ENCODE measurements around the gene KIF6.

The KIF6 gene

GRCh38 chr6:39339868-39340550, 385.2 kb downstream of the KIF6 start:
- no peak for DNase-seq (ENCODE audit: low read depth)
- H3K4me3 ChIP-seq (ENCODE audit: low read length), result no peak overlapping the region
- TF ChIP-seq CTCF (conservative IDR thresholded peaks at IDR 0.05; ENCODE audit: low read length), result no peak

- H3K4me3 ChIP-seq (ENCODE audit: low read length), result no peak overlapping the region
- no peak for TF ChIP-seq CTCF (conservative IDR thresholded peaks at IDR 0.05; ENCODE audit: low read length)
- no peak for DNase-seq (ENCODE audit: low read depth)
Measured at GRCh38 chr6:39339096-39339867, 385.9 kb downstream of the KIF6 start.

GRCh38 chr6:39338397-39338796, 386.8 kb downstream of the KIF6 start:
- no peak overlapping the region for H3K4me3 ChIP-seq (ENCODE audit: low read length)
- DNase-seq (ENCODE audit: low read depth), result no peak
- TF ChIP-seq CTCF (conservative IDR thresholded peaks at IDR 0.05; ENCODE audit: low read length), result no peak

GRCh38 chr6:39335780-39336545, 389.2 kb downstream of the KIF6 start:
- H3K4me3 ChIP-seq (ENCODE audit: low read length), result no peak overlapping the region
- TF ChIP-seq CTCF (conservative IDR thresholded peaks at IDR 0.05; ENCODE audit: low read length), result no peak
- peak; percentile 45 for DNase-seq (ENCODE audit: low read depth)

GRCh38 chr6:39333644-39334438, 391.4 kb downstream of the KIF6 start:
- no peak overlapping the region for H3K4me3 ChIP-seq (ENCODE audit: low read length)
- no peak for DNase-seq (ENCODE audit: low read depth)
- no peak for TF ChIP-seq CTCF (conservative IDR thresholded peaks at IDR 0.05; ENCODE audit: low read length)

- no peak for DNase-seq (ENCODE audit: low read depth)
Measured at GRCh38 chr6:39330476-39330875, 394.7 kb downstream of the KIF6 start.

More at GRCh38 chr6:39330476-39330875, 394.7 kb downstream of the KIF6 start:
- TF ChIP-seq CTCF (conservative IDR thresholded peaks at IDR 0.05; ENCODE audit: low read length), result no peak
- H3K4me3 ChIP-seq (ENCODE audit: low read length), result no peak overlapping the region

All from AG10803 (cell line).